Activated CD8-positive, alpha-beta memory T cell treated with anti-CD3 and anti-CD28 coated beads for 48 hours (primary cell): ENCODE results near the gene GRM5.
"Not testable (repeated sequence)": the region's sequence is repeated elsewhere in the genome, so short reads cannot be mapped to it uniquely, and the experiment has no call there.

Experiments used
- DNase-seq, 3 experiments: peaks; one replicate each; pipeline ENCODE4 v3.0.0-alpha.2; 2020; ENCODE audit warnings: low read depth in 2 of 3, low spot score in 2 of 3

GRM5 gene

GRCh38 chr11:88508418-88508758, 557.4 kb downstream of the GRM5 start:
- DNase-seq, result no peak

- DNase-seq, result no peak
Measured at GRCh38 chr11:88507771-88508417, 557.9 kb downstream of the GRM5 start.

GRCh38 chr11:88501541-88501940, 564.2 kb downstream of the GRM5 start:
- no peak for DNase-seq

GRCh38 chr11:88495836-88496235, 569.9 kb downstream of the GRM5 start:
- no peak for DNase-seq

GRCh38 chr11:88494848-88495247, 570.9 kb downstream of the GRM5 start:
- DNase-seq, result no peak

GRCh38 chr11:88491674-88492073, 574.1 kb downstream of the GRM5 start:
- DNase-seq, result no peak

GRCh38 chr11:88489030-88489429, 576.8 kb downstream of the GRM5 start:
- no peak for DNase-seq

- DNase-seq, result no peak
Measured at GRCh38 chr11:88487646-88488045, 578.1 kb downstream of the GRM5 start.

- DNase-seq, result peak in 1 of 3 experiments; percentile 10
Measured at GRCh38 chr11:88484873-88485621, 580.7 kb downstream of the GRM5 start.

- no peak for DNase-seq
Measured at GRCh38 chr11:88482871-88483301, 582.9 kb downstream of the GRM5 start.

GRCh38 chr11:88480223-88480622, 585.6 kb downstream of the GRM5 start:
- DNase-seq, result no peak

- DNase-seq, result no peak
Measured at GRCh38 chr11:88478136-88478815, 587.5 kb downstream of the GRM5 start.

GRCh38 chr11:88475991-88476418, 589.8 kb downstream of the GRM5 start:
- no peak for DNase-seq

GRCh38 chr11:88474655-88475054, 591.1 kb downstream of the GRM5 start:
- DNase-seq, result no peak

- no peak for DNase-seq
Measured at GRCh38 chr11:88469561-88470225, 596.1 kb downstream of the GRM5 start.

- no peak for DNase-seq
Measured at GRCh38 chr11:88464528-88464927, 601.3 kb downstream of the GRM5 start.

GRCh38 chr11:88463301-88463700, 602.5 kb downstream of the GRM5 start:
- DNase-seq, result not testable (repeated sequence)

GRCh38 chr11:88458047-88458446, 607.7 kb downstream of the GRM5 start:
- DNase-seq, result not testable (repeated sequence)

- no peak for DNase-seq
Measured at GRCh38 chr11:88455974-88456373, 609.8 kb downstream of the GRM5 start.

- no peak for DNase-seq
Measured at GRCh38 chr11:88454881-88455280, 610.9 kb downstream of the GRM5 start.
